GM19351 (cell line): ENCODE measurements around the gene DOCK3.

ENCODE experiments used
- ATAC-seq: cut with Tn5 transposase; IDR thresholded peaks from one replicate; pipeline ENCODE4 v1.9.1; 2021; ENCODE audit warnings: mild to moderate bottlenecking, moderate library complexity; ENCODE audit not compliant: unreplicated experiment

Gene DOCK3

DNA sequence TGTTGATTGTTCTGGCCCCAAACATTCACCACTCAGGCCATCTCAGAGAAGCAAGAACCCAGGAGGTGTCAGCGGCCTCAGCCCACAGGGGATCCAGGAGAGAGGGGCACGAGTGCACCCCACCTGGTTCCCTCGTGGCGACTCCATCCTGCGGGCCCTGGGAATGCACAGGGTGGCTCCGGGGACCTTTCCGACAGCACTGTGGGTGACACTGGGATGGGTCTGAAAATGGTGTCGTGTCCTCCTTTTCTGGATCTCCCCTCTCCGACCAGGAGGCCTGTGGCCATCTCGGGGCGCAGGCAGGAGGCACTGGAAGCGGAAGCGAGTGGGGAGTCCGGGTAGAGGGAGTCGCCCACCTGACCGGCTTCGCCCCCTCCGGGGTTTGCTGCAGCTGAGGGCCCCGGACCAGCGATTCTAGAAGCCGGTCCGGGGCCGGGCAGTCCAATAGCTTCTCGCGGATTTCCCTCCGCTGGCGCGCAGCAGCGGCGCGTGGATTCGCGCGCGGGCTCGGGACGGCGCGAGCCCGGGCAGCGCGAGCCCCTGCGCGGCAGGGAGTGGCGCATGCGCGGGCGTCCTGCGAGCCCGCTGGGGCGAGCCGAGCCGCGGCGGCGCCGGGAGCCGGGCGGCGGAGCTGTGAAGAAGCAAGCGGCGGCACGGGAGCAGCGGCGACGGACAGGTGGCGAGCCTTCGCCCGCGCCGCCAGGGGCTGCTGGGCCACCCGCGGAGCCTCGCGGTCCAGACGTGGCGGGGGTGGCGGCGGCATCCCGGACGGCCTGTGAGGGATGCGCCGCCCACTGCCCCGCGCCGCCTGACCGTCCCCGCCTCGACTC, at the start of gene DOCK3:
Gene DOCK3, plus strand, starts transcription at position 579 of the 830 bp plus-strand sequence. CDS start 337 bp downstream, outside the sequence.
- peak; percentile 66 for ATAC-seq

- no peak for ATAC-seq
Measured at GRCh38 chr3:50625231-50626182, 49.2 kb upstream of the DOCK3 start.

DNA sequence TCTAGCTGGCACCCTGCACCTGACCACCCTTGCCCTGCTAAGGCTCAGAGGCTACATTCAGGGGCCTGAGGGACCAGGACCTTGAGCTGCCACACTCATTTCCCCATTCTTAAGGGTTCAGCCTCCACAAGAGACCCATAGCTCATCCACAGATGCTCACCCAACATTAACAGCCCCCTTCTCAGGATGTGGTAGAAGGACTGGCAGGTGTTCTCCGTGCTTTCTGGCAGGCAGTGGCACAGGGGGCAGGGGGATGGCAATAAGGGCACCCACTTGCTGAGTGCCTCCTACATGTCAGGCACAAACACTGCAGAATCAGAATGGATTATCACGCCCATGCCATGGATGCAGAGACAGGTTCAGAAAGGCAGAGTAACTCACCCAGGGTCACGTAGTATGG, 48.3 kb upstream of the DOCK3 start:
- ATAC-seq, result no peak

DNA sequence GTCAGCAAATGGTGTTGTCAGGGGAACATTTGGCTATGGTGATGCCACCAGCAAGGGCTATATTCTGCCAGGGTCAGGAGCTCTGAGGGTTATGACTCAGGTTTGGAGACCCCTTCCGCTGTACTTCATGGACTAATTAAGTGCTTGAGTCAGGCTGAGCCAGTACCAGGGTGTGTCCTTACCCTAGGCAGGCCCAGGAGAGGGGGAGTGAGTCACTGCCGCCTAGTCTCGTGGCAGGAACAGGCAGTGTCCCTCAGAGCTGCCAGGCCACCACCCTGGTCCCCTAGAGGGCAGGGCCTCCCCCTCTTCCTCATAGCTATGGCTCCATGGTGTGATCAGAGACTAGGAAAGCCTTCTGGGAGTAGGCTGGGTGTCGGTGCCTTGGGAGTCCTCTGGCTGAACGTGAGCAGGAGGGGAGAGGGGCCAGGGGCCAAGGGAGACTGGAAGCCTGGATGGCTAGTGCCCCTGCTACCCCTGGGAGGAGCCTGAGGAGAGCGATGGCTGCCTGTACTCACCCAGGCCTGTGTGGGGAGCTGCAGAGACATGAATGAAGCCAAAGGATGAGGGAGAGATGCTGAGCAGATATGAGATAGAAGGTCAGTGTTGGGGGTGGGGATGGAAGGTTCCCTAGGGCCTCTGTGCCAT, 47.2 kb upstream of the DOCK3 start:
- no peak for ATAC-seq

DNA sequence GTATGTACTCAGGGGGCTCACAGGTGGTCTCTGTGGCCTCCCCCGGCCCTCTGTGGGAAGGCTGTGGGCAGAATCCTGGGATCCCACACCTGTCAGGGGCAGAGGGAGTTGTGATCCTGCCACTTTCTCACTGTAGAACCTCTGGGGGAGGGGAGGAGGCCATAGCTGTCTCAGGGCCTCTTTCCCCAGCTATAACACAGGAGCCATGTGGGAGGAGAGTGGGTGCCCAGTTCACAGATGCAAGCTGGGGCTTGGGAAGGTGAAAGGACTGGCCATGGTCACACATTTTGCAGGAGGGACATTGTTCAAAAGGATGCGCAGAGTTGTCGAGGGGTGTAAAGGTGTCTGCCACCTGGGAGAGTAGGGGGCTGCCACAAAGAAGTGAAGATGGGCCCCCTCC, 46.1 kb upstream of the DOCK3 start:
- no peak for ATAC-seq

DNA sequence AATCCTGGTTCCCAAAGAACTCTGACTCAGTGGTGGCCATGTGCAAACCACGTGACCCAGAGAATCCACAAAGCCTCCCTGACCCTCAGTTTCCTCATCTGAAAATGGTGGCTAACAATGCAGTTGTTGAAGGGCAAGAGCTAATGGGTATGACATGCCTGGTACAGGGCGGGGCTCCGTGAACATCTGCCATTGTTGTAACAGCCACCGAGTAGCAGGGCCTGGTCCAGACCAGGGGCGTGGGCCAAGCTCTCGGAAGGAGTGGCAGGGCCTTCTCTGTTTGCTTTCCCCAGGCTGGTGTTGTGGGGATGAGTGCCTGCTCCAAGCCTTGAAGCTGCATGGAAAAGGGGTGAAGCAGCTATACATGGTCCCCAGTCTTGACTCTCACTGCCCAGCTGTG, 44.3 kb upstream of the DOCK3 start:
- ATAC-seq, result no peak

DNA sequence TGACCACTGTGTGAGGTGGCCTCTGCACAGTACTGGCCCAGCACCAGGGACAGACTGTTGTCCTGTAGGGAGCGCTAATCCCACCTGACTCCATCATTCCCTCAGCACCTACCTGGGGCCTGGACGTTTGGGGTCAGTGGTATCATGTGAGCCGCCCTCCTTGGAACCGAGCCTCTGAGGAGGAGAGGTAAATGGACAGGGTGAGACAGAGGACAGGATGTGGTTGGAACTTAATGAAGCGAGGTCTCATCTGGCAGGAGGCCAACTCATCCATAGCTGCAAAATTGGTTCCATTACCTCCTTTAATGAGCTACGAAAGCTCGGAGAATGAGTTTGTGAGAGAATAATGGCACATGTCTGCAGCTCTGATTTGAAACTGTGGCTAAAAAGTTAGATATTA, 43.9 kb upstream of the DOCK3 start:
- ATAC-seq, result no peak

GRCh38 chr3:50632450-50632849, 42.3 kb upstream of the DOCK3 start:
- no peak for ATAC-seq

GRCh38 chr3:50633230-50633790, 41.4 kb upstream of the DOCK3 start:
- no peak for ATAC-seq

DNA sequence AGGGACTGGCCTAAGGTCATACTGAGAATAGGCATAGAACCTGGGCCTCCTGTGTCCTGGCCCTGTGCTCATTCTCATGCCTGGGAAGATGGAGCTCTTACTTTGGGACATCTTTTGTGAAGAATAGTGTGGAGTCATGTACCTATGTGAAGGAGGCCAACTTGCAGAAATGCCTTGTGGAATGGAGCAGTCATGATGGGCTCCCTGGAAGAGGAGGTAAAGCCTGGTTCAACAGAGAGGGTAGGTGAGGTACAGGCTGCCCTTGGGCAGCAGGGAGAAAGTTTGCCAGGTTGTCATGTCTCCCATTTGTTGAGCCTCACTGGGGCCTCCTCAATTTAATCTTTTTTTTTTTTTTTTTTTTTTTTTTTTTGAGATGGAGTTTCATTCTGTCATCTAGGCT, 39.7 kb upstream of the DOCK3 start:
- no peak for ATAC-seq

DNA sequence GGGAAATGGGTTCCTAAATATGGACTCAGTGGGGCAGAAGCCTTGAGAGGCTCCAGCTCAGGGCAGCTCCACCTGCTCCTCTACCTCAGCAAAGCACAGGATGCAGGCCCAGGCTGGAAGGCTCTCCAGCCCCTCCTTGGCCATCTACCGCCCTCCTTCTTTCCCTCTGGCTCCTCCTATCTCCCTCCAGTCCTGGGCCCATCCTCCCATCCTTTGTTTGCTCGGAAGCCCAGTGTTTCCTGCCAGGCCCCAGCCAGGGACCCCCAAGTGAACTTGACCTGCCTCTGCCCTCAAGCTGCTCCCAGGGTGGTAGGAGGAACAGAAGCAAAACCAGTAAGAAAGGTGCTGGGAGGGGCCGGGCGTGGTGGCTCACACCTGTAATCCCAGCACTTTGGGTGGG, 37.7 kb upstream of the DOCK3 start:
- ATAC-seq, result no peak

GRCh38 chr3:50637945-50638344, 36.8 kb upstream of the DOCK3 start:
- ATAC-seq, result no peak

DNA sequence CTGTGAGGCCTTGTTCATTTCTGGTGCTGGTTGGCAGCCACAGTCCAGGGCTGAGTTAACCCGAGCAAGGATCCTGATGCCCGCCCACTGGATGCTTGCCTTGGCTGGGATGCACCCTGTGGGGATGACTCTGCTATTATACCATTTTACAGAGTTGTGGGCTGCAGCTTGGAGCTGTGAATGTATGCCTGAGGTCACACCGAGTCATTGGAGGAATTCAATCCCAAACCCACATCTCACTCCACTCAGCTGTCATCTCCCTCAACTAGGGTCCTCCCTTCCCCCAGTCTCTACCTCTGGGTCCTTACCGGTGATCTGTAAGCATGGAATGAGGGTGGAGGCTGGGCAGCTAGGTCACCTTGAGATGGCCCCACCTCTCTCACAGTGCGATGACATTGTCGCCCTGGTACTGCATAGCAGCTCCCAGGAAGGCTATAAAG, 35.7 kb upstream of the DOCK3 start:
- ATAC-seq, result no peak

DNA sequence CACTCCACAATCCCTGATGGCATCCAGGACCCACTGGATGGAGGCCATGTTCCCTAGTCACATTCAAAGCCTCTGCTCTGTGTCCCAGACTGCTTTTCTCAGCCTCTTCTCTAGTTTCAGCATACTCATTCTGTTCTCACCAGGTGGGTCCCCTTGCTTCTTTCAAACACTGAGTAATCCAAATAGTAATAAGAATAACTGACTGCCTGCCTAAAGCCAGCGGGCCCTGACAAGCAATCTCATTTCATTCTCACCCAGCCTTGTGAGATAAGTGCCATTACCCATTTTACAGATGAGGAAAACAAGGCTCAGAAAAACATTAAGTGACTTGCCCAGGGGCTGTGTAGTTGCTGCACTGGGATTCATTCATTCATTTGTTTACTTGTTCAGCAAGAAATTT, 32.3 kb upstream of the DOCK3 start:
- no peak for ATAC-seq

DNA sequence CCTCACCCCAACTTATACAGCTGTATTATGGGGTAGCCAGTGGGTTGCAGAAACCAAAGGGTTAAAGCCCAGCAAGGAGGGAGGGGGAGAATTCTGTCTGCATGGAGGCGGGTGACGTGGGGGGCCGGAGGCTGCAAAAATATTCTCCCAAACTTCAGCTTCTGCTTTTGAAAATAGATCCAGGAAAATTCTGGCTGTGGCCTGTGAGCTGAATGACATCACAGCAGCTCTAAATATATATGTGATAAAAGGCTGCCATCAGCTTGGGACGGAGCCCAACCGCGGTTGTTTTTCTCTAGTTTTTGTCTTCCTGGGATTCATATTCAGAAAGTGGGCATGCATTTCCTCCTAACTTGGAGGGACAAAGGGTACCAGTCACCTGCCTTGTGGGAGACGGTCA, 30.2 kb upstream of the DOCK3 start:
- ATAC-seq, result no peak

GRCh38 chr3:50645378-50645777, 29.3 kb upstream of the DOCK3 start:
- no peak for ATAC-seq

DNA sequence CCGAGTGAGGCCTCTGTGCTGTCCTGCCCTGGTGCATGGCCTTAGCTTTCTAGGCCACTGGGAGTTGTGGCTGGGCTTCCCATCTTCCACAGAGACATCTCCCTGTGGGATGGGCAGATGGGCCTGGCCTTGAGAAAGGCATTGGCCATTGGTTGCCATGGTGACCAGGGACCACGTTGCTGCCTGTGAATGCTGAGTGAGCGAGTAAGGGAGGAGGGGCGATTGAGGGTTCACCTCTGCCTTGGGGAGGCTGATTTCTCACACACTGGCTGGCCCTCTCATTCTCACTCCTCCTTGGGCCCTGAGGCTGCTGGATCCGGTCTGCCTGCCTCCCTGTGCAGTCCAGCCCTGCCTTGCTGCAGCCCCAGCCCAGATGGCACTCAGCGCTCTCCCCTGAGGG, 26.4 kb upstream of the DOCK3 start:
- no peak for ATAC-seq

- ATAC-seq, result no peak
Measured at GRCh38 chr3:50648944-50649343, 25.8 kb upstream of the DOCK3 start.

DNA sequence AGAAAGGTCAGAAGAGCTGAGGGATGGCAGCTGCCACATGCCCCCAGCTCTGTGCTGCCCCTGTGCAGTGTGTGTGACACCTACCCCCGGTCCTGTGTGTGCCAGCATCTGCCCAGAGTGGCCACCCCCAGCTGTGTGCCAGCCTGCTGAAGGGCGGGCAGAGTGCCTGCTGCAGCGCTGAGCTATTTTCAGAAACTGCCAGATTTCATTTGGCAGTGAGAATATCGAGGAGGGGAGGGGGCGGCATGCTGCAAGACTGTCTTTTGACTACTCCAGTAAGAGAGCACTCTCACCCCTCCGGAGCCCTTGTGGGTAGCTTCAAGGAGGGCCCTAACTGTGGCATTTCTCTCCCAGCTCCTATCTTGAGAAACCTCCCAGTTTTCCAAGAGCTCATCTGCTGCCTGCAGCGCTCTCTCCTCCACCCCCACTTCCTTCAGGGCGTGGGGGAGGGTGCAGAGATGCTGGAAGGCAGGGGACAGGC, 25.2 kb upstream of the DOCK3 start:
- ATAC-seq, result no peak

DNA sequence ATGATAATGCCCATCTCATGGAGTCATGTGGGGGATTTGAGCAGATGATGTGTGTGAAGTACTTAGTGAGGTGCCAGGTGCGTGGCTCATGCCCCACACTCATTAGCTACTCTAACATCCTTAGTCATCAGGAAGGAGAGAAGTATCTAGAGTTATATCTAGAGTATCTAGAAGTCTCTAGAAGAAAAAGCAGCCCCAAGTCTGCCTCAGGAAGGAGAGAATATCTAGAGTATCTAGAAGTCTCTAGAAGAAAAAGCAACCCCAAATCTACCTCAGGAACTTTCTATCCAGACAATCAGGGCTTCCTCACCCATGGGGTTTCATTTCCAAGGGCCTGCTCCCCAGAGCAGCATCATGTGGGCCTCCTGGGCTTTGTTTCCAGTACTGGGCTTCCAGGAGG, 24.7 kb upstream of the DOCK3 start:
- ATAC-seq, result no peak

DNA sequence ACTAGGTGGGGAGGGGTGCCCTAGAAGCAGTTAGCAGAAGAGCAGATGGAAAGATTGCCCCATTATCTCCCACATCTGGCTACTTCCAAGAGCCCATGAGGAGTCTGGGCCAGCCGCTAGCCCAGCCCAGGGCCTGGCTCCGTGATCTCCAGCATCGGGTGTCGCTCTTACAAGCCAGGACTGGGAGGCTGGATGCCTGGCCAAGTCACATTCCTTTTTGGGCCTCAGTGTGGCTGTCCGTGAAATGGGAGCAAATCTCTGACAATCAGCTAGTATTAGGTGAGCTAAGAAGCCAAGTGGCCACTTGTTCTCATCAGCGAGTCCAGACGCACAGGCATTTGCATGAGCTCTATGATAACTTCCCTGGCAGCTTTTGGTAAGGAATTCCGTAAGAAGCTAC, 23.3 kb upstream of the DOCK3 start:
- ATAC-seq, result no peak
